Sigmoid colon (tissue), 4 donors: ENCODE results near the gene PACRG.

Experiments
- CTCF ChIP-seq, 4 experiments: fragments of 450-650 bp in 3 of 4; fragments of 200-600 bp in 1 of 4; IDR thresholded peaks; one replicate each; pipeline ENCODE4 v1.5.1; 2016 to 2019; ENCODE audit warnings: antibody characterized with exemption in 4 of 4, mild to moderate bottlenecking in 3 of 4, moderate library complexity in 2 of 4
- EP300 ChIP-seq, 4 donors: sonication (generic); formaldehyde crosslinking; IDR thresholded peaks; one replicate each; pipeline ENCODE4 v1.6.1; 2017; ENCODE audit warnings: antibody characterized with exemption in 4 of 4
- POLR2A ChIP-seq, 2 donors: fragments of 450-650 bp; IDR thresholded peaks; one replicate each; pipeline ENCODE4 v1.6.1; 2016; ENCODE audit warnings: antibody characterized with exemption in 2 of 2, mild to moderate bottlenecking in 2 of 2, moderate library complexity in 2 of 2
- POLR2AphosphoS5 ChIP-seq, 4 donors: sonication (generic); formaldehyde crosslinking; IDR thresholded peaks; one replicate each; pipeline ENCODE4 v1.6.1; 2017; ENCODE audit warnings: antibody characterized with exemption in 4 of 4

- TF ChIP-seq POLR2A (IDR thresholded peaks at IDR 0.05) (no peak), CTCF (IDR thresholded peaks at IDR 0.05) (no peak), POLR2AphosphoS5 (IDR thresholded peaks at IDR 0.05) (no peak), EP300 (IDR thresholded peaks at IDR 0.05) (no peak)
Measured at GRCh38 chr6:162709431-162709830, 18.3 kb upstream of the PACRG start.
